GM10266 (cell line): ENCODE results near the gene HEPACAM.

ENCODE experiments used
- DNase-seq: peaks from one replicate; pipeline ENCODE4 v3.0.0; 2012; ENCODE audit errors: extremely low spot score
- CTCF ChIP-seq: IDR thresholded peaks from 2 replicates; pipeline ENCODE4 v1.5.1; 2012; ENCODE audit warnings: mild to moderate bottlenecking, low read depth; ENCODE audit not compliant: control insufficient read depth, insufficient read depth; ENCODE audit errors: missing control alignments

The HEPACAM gene

GRCh38 chr11:124953753-124954589, 18.1 kb upstream of the HEPACAM start, which contains the start of gene CCDC15:
CCDC15 (plus strand) TSS chr11:124954202; CDS start chr11:124954733, 531 bp downstream.
- DNase-seq, result peak; percentile 88
- no peak for TF ChIP-seq CTCF

DNA sequence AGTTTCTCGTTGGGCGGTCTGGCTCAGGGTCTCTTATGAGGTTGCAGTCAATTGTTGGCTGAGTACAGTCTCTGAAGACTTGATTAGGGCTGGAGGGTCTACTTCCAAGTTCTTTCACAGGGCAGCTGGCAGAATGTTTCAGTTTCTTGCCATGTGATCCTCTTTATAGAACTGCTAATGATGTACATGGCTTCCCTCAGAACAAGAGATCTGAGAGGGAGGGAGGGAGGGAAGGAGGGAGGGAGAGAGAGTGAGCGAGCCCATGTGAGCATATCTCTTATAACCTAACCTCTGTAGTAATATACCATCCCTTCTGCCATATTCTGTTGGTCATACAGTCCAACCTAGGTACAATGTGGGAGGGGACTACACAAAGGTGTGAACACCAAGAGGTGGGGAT, 15.5 kb upstream of the HEPACAM start:
- TF ChIP-seq CTCF, result no peak
- DNase-seq, result no peak

DNA sequence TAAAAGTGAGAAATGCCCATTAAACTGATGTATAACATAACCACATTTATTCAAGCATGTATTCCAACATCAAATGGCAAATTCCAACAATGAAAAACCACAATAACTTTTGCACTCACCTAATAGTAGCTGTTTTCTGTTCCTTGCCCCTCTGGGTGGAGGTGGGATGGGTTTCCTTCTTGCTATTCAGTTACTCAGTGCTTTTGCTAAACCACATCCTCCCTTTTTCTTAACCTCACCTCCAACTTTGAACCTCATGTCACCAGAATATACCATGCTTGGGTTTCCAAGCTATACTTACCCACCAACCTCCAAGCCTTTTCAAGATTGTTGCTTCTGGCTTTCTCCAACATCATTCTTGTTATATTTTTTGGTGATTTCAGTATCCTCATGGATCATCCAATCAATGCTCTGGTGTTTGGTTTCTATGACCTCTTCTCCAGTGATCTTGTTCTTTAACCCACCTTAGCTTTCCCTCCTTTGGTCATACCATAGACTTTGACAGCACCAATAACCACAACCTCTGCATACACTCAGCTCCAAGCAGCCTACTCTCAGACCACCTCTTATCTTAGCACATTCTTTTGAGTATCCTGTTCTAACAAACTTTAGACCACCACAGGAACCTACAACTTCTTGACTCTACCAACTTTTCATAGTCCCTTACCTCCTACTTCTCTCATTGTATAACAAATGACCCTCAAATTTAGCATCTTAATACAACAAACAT, 14.9 kb upstream of the HEPACAM start:
- TF ChIP-seq CTCF, result no peak
- no peak for DNase-seq

GRCh38 chr11:124946735-124947141, 10.9 kb upstream of the HEPACAM start:
- DNase-seq, result no peak

DNA sequence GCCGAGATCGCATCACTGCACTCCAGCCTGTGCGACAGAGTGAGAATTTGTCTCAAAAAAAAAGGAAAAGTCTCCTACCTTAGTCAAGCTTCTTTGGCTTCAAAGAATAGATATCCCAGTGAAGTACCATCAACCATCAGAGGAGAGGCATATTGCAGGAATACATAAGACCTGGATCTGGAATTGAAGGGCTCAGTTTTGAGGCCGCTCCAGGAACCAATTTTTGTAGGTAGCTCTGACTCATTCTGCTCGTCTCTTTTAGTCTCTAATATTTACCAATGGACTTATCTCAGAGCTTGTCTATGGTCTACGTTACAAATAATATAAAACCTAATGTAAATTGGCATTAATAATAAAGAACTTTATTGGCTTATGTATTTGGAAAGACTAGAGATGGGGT, 10.0 kb upstream of the HEPACAM start:
- no peak for DNase-seq
- no peak for TF ChIP-seq CTCF

More at GRCh38 chr11:124946735-124947141, 10.9 kb upstream of the HEPACAM start:
- TF ChIP-seq CTCF, result no peak

- no peak for DNase-seq
- TF ChIP-seq CTCF, result no peak
Measured at GRCh38 chr11:124944565-124944964, 8.7 kb upstream of the HEPACAM start.

DNA sequence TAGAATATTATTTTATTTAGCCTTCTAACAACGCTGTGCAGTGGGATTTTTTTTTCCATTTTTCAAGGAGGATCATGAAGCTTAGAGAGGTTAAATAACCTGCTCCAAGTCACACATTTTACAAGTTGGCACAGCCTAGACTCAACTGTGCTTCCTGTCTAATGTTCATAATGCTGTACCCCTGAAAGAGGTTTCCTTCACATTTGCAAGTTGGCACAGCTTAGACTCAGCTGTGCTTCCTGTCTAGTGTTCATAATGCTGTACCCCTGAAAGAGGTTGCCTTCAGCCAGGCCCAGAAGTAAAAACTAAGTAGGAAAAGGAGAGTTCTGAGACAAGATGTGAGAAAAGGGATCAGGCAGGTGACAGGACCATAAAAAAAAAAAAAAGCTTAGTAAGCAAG, 7.9 kb upstream of the HEPACAM start:
- TF ChIP-seq CTCF, result no peak

More for the DNA sequence above, 7.9 kb upstream of the HEPACAM start:
- no peak for DNase-seq
